HepG2 (cell line): Measurements from ENCODE around the gene ZNFX1. TPM values are rescaled to one million over a fixed set of nuclear protein-coding genes. Genes with fewer than 3 reads are reported as not detected.

Experiments used
- NFAT5 ChIP-seq: sonication (generic); formaldehyde crosslinking; IDR thresholded peaks from 2 replicates; pipeline ENCODE4 v1.4.0; 2020; ENCODE audit warnings: missing genetic modification reagents
- REL ChIP-seq: sonication (generic); formaldehyde crosslinking; conservative IDR thresholded peaks from 2 replicates; pipeline ENCODE4 v1.8.0; 2022; ENCODE audit warnings: mild to moderate bottlenecking, missing genetic modification reagents, moderate library complexity
- SNAPC4 ChIP-seq: sonication (generic); formaldehyde crosslinking; IDR thresholded peaks from 2 replicates; pipeline ENCODE4 v1.4.0; 2020; ENCODE audit warnings: mild to moderate bottlenecking, missing genetic modification reagents
- SRSF1 ChIP-seq: fragments of 200-400 bp; formaldehyde crosslinking; optimal IDR thresholded peaks from 2 replicates; pipeline ENCODE3; 2017; ENCODE audit warnings: mild to moderate bottlenecking, low read depth, low read length, moderate library complexity
- ZBED4 ChIP-seq: sonication (generic); formaldehyde crosslinking; IDR thresholded peaks from 2 replicates; pipeline ENCODE4 v1.4.0; 2020; ENCODE audit warnings: missing genetic modification reagents, borderline replicate concordance
- ZBTB49 ChIP-seq: sonication (generic); formaldehyde crosslinking; IDR thresholded peaks from 2 replicates; pipeline ENCODE4 v1.4.0; 2020; ENCODE audit warnings: missing genetic modification reagents, borderline replicate concordance
- ZNF343 ChIP-seq: sonication (generic); formaldehyde crosslinking; IDR thresholded peaks from 2 replicates; pipeline ENCODE4 v1.4.0; 2020; ENCODE audit warnings: mild to moderate bottlenecking, missing genetic modification reagents
- ZNF350 ChIP-seq: sonication (generic); formaldehyde crosslinking; IDR thresholded peaks from 2 replicates; pipeline ENCODE4 v1.4.0; 2020; ENCODE audit warnings: mild to moderate bottlenecking, low read depth, missing genetic modification reagents, borderline replicate concordance
- ZNF558 ChIP-seq: sonication (generic); formaldehyde crosslinking; IDR thresholded peaks from 2 replicates; pipeline ENCODE4 v1.9.0; 2022; ENCODE audit warnings: mild to moderate bottlenecking, missing genetic modification reagents, borderline replicate concordance
- ZNF883 ChIP-seq: sonication (generic); formaldehyde crosslinking; IDR thresholded peaks from 2 replicates; pipeline ENCODE4 v1.5.1; 2020; ENCODE audit warnings: mild to moderate bottlenecking, missing genetic modification reagents; ENCODE audit errors: not compliant biosample characterization
- polyA plus RNA-seq, 8 experiments: library from polyadenylated mRNA; depleted of rRNA in 3 of 8; stranded (reverse) in 7 of 8; unstranded in 1 of 8; fragments of >200 nt; fragmentation: Illumina TruSeq in 4 of 8; extraction: Trizol in 4 of 8; gene quantifications; 2 replicates each; pipeline versions ENCODE4 v1.2.1 to v1.2.3, GENCODE V29; 2011 to 2016; ENCODE audit warnings: low read depth in 4 of 8, missing spikeins in 1 of 8, mixed read lengths in 1 of 8; ENCODE audit not compliant: insufficient read depth in 1 of 8
- total RNA-seq, 5 experiments: library from RNA; depleted of rRNA; stranded (reverse); fragments of >200 nt; fragmentation: Illumina TruSeq; extraction: Trizol; gene quantifications; 2 replicates each; pipeline ENCODE4 v1.2.3, GENCODE V29; 2016; ENCODE audit warnings: low read depth in 1 of 5

ZNFX1 gene
- total and polyA plus RNA-seq, 2 of the 13 experiments (the other 11 are each of a cell fraction or from before 2014, with no cell fraction given), result 2.9 to 11.1 TPM

- no peak for TF ChIP-seq ZBTB49 (CRISPR knock-in tag)
- TF ChIP-seq SNAPC4, result peak; percentile 97
- peak; percentile 99 for TF ChIP-seq SRSF1
- TF ChIP-seq REL (CRISPR knock-in tag), result peak; percentile 73
- TF ChIP-seq ZBED4 (CRISPR knock-in tag), result peak; percentile 97
- TF ChIP-seq ZNF343 (CRISPR knock-in tag), result peak; percentile 98
- TF ChIP-seq NFAT5 (CRISPR knock-in tag), result peak; percentile 90
- TF ChIP-seq ZNF558 (CRISPR knock-in tag), result peak; percentile 61; the same call in 1 of the 2 replicates
- TF ChIP-seq ZNF883, result peak; percentile 92
- peak; percentile 92 for TF ChIP-seq ZNF350 (CRISPR knock-in tag)
Observed at GRCh38 chr20:49278036-49278817, at the start of gene ZNFX1 (continued).
